Measurements from ENCODE around the gene RABEP2.

DNA sequence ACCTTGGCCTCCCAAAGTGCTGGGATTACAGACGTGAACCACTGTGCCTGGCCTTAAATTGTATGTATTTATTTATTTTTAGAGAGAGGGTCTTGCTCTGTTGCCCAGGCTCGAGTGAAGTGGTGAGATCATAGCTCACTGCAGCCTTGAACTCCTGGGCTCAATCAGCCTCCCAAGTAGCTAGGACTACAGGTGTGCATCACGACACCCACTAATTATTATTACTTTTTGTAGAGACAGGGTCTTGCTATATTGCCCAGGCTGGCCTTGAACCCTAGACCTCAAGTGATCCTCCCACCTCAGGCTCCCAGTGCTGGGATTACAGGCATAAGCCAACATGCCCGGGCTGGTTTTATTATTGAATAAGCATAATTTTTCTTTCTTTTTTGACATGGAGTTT lies 21.6 kb upstream of the RABEP2 start:
- TF ChIP-seq CTCF (conservative IDR thresholded peaks at IDR 0.05; ENCODE audit: low read length): no peak
- TF ChIP-seq EZH2phosphoT487 (IDR thresholded peaks at IDR 0.05; ENCODE audit: borderline replicate concordance, low read depth, low read length): no peak

All from OCI-LY7 (cell line).